Measurements from ENCODE around the gene NR2F2.

NR2F2 gene

GRCh38 chr15:96345560-96346399, 15.3 kb downstream of the NR2F2 start:
- DNase-seq (ENCODE audit: low spot score): peak; percentile 76

GRCh38 chr15:96346409-96346970, 16.0 kb downstream of the NR2F2 start:
- no peak for TF ChIP-seq CTCF (IDR thresholded peaks at IDR 0.05; ENCODE audit: extremely low read depth, missing control alignments)
- DNase-seq (ENCODE audit: low spot score): no peak

More at GRCh38 chr15:96345560-96346399, 15.3 kb downstream of the NR2F2 start:
- TF ChIP-seq CTCF (IDR thresholded peaks at IDR 0.05; ENCODE audit: extremely low read depth, missing control alignments): no peak

DNA sequence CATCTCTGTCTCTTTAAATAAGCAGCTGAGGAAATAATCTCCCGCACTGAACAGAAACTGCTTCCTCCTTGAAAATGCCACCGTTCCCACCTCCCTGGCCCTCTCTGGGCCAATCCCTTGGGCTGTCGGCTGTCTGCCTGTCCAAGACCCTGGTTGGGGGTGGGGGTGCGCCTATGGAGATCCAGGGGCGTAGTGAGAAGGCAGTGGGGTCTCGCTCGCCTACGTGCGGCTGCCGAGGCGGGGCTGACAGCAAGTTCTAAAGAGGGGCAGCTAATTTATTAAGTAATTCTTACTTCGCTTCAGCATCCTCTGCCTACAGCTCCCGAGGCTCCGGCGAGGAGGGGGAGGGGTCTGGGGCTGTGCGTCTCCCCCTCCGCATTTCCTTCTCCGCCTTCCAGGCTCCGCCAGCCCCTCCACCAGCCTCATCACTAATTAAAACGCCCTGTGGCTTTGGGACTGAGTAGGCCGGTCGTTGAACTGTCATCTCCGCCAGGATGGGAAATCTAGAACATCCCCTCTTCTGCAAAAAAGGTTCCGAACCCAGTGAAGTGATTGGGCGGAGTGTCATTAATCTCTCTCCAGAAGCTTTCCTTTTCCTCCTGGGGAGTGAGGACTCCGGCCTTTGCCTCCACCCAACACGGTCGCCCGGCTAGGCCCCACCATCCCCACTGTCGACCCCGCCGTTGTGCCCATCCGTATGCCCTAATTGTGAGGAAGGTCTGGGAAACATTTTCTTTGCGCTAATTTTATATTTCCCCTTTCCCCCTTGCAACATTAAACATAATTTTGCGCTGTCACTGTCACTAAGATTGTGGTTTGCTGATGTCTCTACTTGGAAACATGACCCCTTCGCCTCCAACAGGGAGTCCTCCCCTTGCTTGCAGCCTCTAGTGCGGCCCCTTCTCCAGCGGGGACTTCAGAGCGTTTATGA, 16.9 kb downstream of the NR2F2 start:
- no peak for DNase-seq (ENCODE audit: low spot score)
- TF ChIP-seq CTCF (IDR thresholded peaks at IDR 0.05; ENCODE audit: extremely low read depth, missing control alignments): no peak

DNA sequence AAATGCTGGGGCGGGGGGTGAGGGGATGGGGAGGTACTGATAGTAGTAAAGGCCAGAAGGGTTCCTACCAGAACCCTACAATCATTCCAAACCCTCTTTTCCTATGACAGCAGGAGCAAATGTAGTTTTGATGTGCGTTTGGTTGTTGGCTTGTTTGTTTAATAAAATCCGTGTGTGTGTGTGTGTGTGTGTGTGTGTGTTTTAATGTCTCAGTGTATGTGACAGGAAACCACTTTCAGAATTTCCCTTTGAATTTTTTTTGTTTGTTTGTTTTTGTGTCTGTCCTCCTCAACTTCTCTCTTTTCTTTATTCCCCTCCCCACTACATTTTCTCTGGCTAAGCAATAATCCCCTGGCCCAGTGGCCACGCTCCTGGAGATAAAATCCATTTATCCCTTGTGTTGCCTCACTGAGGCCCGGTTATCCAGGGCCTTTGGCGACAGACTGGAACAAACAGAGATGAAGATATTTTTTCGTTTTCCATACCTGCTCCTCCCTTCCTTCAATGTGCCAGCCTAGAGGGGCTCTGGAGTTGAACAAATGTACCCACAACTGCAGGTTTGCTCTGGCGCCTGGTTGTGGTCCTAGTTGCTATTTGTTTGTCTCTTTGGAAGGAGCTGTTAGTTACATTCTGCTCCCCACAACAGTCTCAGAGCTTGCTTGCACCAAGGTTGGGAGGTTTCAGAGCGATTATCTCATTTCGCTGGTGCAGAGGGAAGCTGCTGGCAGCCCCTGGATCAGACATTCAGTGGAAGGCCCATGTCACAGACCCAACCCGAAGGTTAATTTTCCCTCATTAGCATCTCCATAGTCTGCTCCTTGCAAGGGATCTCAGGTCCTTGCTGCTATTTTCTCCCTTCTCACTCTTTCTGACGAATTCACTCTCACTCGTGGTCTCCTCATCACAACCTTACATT, 17.9 kb downstream of the NR2F2 start:
- no peak for TF ChIP-seq CTCF (IDR thresholded peaks at IDR 0.05; ENCODE audit: extremely low read depth, missing control alignments)
- DNase-seq (ENCODE audit: low spot score): no peak

DNA sequence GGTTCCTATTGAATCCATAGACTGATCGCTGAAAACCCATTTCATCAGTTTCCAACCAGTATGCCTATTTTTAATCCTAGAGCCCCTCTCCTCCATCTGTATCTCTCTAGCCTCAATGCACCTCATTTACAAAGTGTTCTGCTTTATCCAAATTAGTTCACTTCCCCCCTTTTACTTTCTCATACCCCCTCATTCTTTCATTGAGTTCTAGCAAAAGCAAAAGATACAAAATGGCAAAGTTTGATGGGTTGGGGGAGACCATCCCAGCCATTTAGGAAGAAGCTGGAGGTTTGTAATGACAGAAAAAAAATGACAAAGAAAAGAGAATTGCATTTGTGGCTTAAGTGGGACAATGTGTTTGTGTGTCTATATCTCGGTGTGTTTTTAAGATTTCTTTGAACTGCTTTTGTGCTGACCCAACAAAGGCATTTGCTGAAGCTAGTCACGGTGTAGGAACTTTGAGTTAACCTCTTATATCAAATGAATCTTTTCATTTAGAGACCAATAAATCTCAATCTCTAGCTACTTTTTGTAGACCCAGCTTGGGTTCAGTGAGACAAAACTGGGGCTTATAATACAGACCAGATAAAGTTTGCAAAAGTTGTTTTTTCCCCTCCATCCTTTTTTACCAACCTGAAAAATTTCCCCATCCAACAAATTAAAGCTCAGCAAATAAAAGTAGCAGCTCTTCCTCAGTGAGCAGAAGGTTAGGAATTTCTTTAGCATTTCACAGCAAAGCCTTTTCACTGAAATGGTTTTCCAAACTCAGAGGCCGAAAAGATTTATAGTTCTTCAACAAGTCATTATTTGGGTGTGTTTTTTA, 18.7 kb downstream of the NR2F2 start:
- TF ChIP-seq CTCF (IDR thresholded peaks at IDR 0.05; ENCODE audit: extremely low read depth, missing control alignments): no peak
- no peak for DNase-seq (ENCODE audit: low spot score)
